GM19324 (cell line): ENCODE results near the gene ACTR1B.
"Not testable (repeated sequence)": the region's sequence is repeated elsewhere in the genome, so short reads cannot be mapped to it uniquely, and the experiment has no call there.

ENCODE experiments used
- ATAC-seq: cut with Tn5 transposase; IDR thresholded peaks from one replicate; pipeline ENCODE4 v1.9.1; 2021; ENCODE audit warnings: mild to moderate bottlenecking, moderate library complexity; ENCODE audit not compliant: unreplicated experiment, low FRiP score

Gene ACTR1B

DNA sequence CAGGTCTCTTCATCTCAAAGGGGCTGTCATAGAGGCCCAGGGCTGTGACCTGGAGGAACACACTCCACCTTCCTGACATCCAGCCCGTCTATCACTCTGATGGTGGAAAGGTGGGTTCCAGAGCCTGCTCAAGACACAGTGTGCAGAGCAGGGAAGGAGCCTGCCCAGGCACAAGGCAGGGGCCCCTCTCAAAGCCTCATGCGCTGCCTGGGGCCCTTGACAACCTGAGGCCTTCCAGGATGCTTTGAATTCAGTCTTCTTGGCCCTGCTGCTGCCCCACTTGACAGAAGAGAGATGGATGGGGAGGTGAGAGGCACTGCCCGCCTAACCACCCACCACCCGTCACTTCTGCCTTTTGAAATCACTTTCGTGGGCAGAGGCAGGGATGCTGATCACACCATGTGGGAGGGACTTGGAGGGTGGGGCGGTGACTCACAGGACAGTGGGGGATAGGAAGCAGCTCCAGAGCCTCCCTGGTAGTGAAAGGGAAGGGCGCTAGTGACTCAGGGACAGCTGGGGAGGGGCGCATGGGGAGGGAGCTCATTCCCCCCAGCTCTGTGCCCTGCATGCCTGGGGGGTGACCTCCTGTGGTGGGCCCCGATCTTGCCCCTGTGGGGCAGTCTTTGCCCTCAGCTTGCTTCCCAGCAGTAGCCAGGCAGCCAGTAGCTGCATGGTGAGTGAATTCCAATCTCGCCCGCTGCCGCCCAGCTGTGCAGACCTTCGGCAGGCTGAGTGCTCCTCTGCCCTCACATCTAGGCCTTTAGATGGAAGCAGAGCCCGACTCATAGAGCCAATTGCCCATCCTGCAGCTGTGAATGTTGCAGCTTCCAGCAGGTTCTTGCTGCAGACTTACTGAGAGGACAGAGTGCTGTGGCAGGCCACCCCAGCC is 44.7 kb downstream of the ACTR1B start:
- ATAC-seq: not testable (repeated sequence)

DNA sequence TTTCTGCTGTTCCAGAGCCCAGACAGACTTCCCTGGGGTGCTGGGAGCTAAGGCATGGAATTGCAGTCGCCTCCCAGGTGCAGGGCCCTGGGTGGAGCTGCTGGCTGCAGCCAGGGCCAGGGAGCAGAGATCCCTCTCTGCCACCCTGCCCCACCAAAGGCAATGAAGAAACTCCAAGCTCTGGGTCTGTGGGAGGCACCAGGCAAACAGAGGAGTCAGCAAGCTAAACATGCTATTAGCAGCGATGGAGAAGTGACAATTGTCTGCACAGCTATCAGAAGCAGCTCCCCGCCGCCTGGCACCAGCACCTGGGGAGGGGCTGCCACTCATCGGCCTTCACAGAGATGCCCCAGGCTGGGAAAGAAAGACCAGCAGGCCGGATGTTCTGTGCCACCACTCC is 45.9 kb downstream of the ACTR1B start:
- ATAC-seq: no peak

DNA sequence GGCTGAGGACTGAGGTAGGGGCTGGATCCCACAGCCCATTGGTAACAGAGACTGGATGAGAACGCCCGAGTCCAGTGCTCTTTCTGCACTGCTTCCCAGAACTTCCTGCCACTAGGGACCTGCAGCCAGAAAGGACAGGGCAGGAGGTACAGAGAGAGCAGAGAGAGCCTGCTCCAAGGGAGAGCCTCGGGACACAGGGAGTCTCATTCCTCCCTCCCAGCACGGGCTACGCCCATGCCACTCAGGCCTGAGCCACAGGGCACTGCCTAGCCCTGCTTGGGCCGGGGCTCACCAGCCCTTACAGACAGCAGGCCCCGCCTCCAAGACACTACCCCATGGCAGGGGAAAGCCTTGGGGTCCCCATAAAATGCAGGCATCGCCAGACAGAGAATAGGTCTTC is 48.1 kb downstream of the ACTR1B start:
- not testable (repeated sequence) for ATAC-seq

DNA sequence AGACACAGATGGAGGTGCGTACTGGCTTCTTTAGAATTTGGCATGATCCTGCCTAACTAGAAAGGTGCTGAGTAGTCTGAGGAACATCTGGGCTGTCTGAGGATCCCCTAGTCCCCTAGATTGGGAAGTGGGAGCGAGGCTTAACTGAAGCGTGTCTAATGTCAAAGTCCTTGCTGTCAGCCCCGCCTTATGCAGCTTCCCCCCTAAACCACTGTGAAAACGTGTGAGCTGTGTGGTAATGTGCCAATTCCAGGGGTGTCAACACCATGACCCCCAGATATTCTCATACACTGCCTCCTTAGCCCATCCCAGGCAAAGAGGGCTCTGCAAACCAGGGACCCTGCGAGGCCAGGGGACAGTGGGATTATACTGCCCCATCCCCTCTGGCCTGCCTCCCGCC is 51.9 kb downstream of the ACTR1B start:
- ATAC-seq: not testable (repeated sequence)

DNA sequence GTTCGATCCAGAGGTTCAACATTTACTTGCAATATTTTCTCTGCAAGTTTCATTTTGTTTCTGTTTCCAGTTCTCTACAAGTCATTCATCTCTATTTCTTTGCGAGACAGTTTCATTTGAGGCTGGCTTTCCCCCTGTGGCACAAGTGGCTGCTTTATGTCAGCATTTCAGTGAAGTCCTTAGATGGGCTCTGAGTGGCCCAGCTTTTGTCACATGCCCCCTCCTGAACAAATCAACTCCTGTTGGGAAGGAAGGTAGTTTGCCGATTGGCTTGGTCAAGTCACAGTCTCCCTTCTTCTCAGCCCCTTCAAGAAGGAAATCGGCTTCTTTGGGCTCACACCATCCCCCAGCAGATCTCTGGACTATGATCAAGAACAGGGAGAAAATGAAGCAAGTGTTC is 55.1 kb downstream of the ACTR1B start:
- ATAC-seq: not testable (repeated sequence)
